ENCODE results near the gene RANBP3. TPM values are rescaled to one million over a fixed set of nuclear protein-coding genes. Genes with fewer than 3 reads are reported as not detected.

The RANBP3 gene
- total RNA-seq, 2 experiments from 2014 or later, result 74.3 to 90.2 TPM

DNA sequence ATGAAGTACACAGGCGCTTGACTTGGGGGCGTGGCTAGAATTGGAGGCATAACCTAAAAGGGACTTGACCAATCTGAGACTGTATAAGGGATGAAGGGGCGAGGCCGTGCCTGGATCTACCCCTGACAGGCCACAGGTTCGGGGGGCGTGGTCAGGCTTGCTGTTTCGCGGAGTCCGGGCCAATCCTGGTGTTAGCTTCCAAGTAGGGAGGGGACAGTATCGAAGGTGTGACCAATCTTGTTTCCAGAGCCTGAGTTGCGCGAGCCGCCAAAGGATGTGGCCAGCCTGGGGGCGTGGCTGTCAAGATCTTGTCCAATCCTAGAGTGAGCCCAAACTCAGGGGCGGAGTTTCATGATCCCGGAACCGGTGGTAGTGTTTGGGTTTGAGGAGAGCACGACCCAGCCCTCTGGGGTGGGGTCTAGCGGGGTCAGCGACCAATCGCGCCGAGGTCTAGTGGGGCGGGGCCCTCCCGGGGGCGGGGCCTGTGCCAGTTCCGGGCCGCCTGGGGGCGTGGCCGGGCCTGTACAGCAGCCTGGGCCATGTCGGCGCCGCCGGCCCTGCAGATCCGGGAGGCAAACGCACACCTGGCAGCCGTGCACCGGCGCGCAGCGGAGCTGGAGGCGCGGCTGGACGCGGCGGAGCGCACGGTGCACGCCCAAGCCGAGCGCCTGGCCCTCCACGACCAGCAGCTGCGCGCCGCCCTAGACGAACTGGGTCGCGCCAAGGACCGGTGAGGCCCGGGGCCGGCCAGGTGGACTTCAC is 73.4 kb downstream of the RANBP3 start, which contains the start of gene VMAC:
Gene VMAC (plus strand): TSS at position 521 of the 762 bp plus-strand sequence. CDS start 19 bp downstream, at position 540.
- POLR2A ChIA-PET, result interaction anchor here (0.9 to 1.3 kb wide), 6 partner anchors 8 to 76 kb away, joined by 3 to 5 read pairs (median 3); no protein-coding TSS in a partner anchor
- no TSS peak for BruUV-seq (replicated peaks)
- H3K79me2 ChIP-seq (ENCODE audit: insufficient read depth, low read depth, low read length), result peaks cover 37% of the 10 kb centered on the region
- TF ChIP-seq, protein P1, sequence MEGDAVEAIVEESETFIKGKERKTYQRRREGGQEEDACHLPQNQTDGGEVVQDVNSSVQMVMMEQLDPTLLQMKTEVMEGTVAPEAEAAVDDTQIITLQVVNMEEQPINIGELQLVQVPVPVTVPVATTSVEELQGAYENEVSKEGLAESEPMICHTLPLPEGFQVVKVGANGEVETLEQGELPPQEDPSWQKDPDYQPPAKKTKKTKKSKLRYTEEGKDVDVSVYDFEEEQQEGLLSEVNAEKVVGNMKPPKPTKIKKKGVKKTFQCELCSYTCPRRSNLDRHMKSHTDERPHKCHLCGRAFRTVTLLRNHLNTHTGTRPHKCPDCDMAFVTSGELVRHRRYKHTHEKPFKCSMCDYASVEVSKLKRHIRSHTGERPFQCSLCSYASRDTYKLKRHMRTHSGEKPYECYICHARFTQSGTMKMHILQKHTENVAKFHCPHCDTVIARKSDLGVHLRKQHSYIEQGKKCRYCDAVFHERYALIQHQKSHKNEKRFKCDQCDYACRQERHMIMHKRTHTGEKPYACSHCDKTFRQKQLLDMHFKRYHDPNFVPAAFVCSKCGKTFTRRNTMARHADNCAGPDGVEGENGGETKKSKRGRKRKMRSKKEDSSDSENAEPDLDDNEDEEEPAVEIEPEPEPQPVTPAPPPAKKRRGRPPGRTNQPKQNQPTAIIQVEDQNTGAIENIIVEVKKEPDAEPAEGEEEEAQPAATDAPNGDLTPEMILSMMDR (conservative IDR thresholded peaks at IDR 0.05; ENCODE audit: low read length), result no peak
- TF ChIP-seq EZH2phosphoT487 (IDR thresholded peaks at IDR 0.05; ENCODE audit: borderline replicate concordance, low read depth, low read length), result no peak
- no peaks in the 10 kb centered on the region for H3K9me2 ChIP-seq (ENCODE audit: insufficient read depth, low read length)
- H4K20me1 ChIP-seq (ENCODE audit: insufficient read depth, low read length), result no peaks in the 10 kb centered on the region
- H3K4me2 ChIP-seq (ENCODE audit: low read length), result peak within 1 kb of the TSS; percentile 96
- H3K9me3 ChIP-seq (ENCODE audit: low read length), result no peaks in the 10 kb centered on the region
- peak within 1 kb of the TSS; percentile 57; the same call in 1 of the 2 replicates for H2AFZ ChIP-seq (ENCODE audit: low read length)
- CTCF ChIA-PET (ENCODE audit: unreplicated experiment), result interaction anchor here (3.4 kb wide), 1 partner anchor 100 kb away, joined by 12 read pairs; no protein-coding TSS in a partner anchor
- intact Hi-C loops (cut with micrococcal nuclease; ENCODE audit: unreplicated experiment), result loop anchor here (1.0 to 10.0 kb wide), 5 partner anchors 48 to 218 kb away; partner anchors contain the start of gene RANBP3
- H3K27ac ChIP-seq (ENCODE audit: low read depth, low read length, poor library complexity, severe bottlenecking), result peak within 1 kb of the TSS; percentile 78
- peaks cover 21% of the 10 kb centered on the region for H3K36me3 ChIP-seq (ENCODE audit: insufficient read depth, low read length)
- H3K4me1 ChIP-seq (ENCODE audit: insufficient read depth, low read length, poor library complexity, severe bottlenecking), result peaks cover 15% of the 10 kb centered on the region
- peak; percentile 100 for DNase-seq (ENCODE audit: low spot score)
- peak within 1 kb of the TSS; percentile 89 for H3K4me3 ChIP-seq (ENCODE audit: low read depth, low read length, poor library complexity, severe bottlenecking)

DNA sequence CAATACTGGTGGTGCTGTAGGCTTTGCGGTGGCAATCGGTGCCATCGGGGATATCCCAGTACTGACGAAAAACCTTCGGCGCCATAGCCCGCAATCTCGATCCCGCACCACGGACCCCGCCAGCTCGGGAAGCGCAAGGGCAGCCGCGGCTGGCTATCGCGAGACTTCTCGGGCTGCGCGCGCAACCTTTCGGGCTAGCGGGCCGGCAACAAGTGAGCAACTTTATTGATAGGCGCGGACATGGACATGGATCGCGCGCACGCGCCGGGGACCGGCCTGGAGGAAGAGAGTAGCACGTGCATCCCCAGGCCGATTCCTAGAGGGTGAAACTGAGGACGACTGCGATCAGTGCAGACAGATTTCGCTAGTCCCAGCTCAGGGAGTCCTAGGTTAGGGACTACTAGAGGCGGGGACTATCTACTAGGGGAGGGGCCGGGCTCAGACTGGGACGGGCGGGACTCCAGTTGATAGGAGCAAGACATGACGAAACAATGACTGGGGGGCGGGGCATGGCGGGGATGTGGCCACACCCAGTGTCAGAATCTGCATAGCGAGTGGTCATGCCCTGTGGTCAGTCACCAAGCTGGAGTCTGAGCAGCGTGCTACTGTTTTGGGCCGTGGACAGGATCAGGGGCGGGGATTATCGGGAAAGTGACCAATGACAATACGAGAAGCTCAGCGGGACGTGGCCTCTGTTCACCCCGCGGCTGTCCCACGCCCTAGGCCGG is 74.2 kb downstream of the RANBP3 start, which contains the start of gene NDUFA11:
Gene NDUFA11 (minus strand): TSS at position 167 of the 728 bp plus-strand sequence. CDS start 82 bp downstream, at position 85.
- CTCF ChIA-PET (ENCODE audit: unreplicated experiment), result interaction anchor here (3.4 kb wide), 1 partner anchor 100 kb away, joined by 12 read pairs; no protein-coding TSS in a partner anchor

More for the DNA sequence above, 74.2 kb downstream of the RANBP3 start, which contains the start of gene NDUFA11:
- peak within 1 kb of the TSS; percentile 89 for H3K4me3 ChIP-seq (ENCODE audit: low read depth, low read length, poor library complexity, severe bottlenecking)
- H3K27ac ChIP-seq (ENCODE audit: low read depth, low read length, poor library complexity, severe bottlenecking), result peak within 1 kb of the TSS; percentile 78
- intact Hi-C loops (cut with micrococcal nuclease; ENCODE audit: unreplicated experiment), result loop anchor here (1.0 to 10.0 kb wide), 5 partner anchors 49 to 217 kb away; partner anchors contain the start of gene RANBP3
- H3K4me1 ChIP-seq (ENCODE audit: insufficient read depth, low read length, poor library complexity, severe bottlenecking), result peaks cover 15% of the 10 kb centered on the region
- peak; percentile 96 for DNase-seq (ENCODE audit: low spot score)
- H4K20me1 ChIP-seq (ENCODE audit: insufficient read depth, low read length), result no peaks in the 10 kb centered on the region
- H3K9me3 ChIP-seq (ENCODE audit: low read length), result no peaks in the 10 kb centered on the region
- TF ChIP-seq, protein P1 (conservative IDR thresholded peaks at IDR 0.05; ENCODE audit: low read length), result no peak
- TF ChIP-seq EZH2phosphoT487 (IDR thresholded peaks at IDR 0.05; ENCODE audit: borderline replicate concordance, low read depth, low read length), result no peak
- H3K9me2 ChIP-seq (ENCODE audit: insufficient read depth, low read length), result no peaks in the 10 kb centered on the region
- peak within 1 kb of the TSS; percentile 57 for H2AFZ ChIP-seq (ENCODE audit: low read length)
- no TSS peak for BruUV-seq (replicated peaks)
- H3K79me2 ChIP-seq (ENCODE audit: insufficient read depth, low read depth, low read length), result peaks cover 38% of the 10 kb centered on the region
- H3K4me2 ChIP-seq (ENCODE audit: low read length), result peak within 1 kb of the TSS; percentile 73
- POLR2A ChIA-PET, result interaction anchor here (0.6 to 1.3 kb wide), 7 partner anchors 9 to 116 kb away, joined by 3 to 5 read pairs (median 3); no protein-coding TSS in a partner anchor
- peaks cover 21% of the 10 kb centered on the region for H3K36me3 ChIP-seq (ENCODE audit: insufficient read depth, low read length)
